Esophagus squamous epithelium (tissue), 4 donors: ENCODE measurements around the gene RNF32.

Experiments used
- CTCF ChIP-seq, 6 experiments: fragments of 450-650 bp in 4 of 6; fragments of 200-600 bp in 2 of 6; sonication (generic) in 2 of 6; IDR thresholded peaks; one replicate each; pipeline ENCODE4 v1.5.1; 2016 to 2019; ENCODE audit warnings: antibody characterized with exemption in 6 of 6, mild to moderate bottlenecking in 4 of 6, moderate library complexity in 4 of 6
- POLR2A ChIP-seq, 4 donors: fragments of 450-650 bp; IDR thresholded peaks; one replicate each; pipeline ENCODE4 v1.6.1; 2017; ENCODE audit warnings: antibody characterized with exemption in 4 of 4, mild to moderate bottlenecking in 4 of 4, moderate library complexity in 3 of 4

DNA sequence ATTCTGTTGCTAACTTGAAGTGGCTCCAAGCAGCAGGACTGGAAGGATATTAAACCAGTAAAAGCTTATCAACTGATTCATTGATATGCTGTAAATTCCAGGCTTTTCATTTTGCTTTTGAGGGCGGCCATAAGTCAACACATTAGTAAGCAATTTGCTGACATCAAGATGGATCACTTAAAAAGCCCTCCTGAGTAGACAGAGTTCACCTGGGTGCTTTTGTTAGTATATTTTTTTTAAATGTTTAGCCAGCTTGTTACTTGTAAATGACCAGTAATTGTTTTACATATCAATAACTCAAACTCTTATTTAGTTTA lies 26.5 kb downstream of the RNF32 start:
- TF ChIP-seq CTCF (IDR thresholded peaks at IDR 0.05) = no peak
- TF ChIP-seq POLR2A (IDR thresholded peaks at IDR 0.05) = no peak
